Muscle of arm (tissue), 12 donors: ENCODE measurements around the gene FRMD1. TPM values are rescaled to one million over a fixed set of nuclear protein-coding genes. Genes with fewer than 3 reads are reported as not detected.

Source experiments
- DNase-seq: peaks from one replicate; pipeline ENCODE4 v3.0.0-alpha.2; 2013
- polyA plus RNA-seq, 12 donors: library from polyadenylated mRNA; unstranded; fragments of 120-200 nt; gene quantifications; one replicate each; pipeline ENCODE4 v1.2.1, GENCODE V29; 2013; ENCODE audit not compliant: insufficient read length in 12 of 12

The FRMD1 gene
- polyA plus RNA-seq, 12 donors, result 0.10 to 7.7 (median 0.42) TPM; not detected in 1

DNA sequence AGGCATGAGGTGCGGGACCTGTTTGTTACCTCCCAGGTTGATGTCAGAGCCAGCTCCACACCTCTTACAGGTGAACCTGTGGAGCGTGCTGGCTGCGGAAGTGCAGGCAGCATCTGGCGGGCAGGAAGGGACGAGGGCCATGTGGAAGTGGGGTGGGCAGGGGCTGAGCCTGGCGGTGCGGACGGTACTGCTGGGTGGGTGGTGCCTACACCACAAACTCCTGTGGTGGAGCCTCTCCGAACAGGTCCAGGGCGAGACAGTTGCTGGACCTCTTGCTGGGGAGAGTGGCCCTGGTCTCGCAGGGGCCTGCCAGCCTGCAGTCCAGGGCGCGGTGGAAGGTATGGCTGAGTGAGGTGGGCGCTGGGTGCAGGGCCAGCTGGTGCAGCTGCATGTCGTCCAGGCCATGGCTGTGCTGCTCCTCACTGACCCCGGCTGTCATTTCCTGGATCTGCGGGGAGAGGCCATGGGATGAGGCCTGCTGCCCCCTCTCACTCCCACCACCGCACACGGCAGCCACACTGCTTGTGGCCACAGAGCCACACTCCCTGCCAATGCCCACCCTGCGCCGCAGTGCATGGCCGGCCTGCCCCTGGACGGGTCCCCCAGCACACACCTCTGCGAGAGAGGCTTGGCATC, 22.0 kb downstream of the FRMD1 start:
- no peak for DNase-seq

DNA sequence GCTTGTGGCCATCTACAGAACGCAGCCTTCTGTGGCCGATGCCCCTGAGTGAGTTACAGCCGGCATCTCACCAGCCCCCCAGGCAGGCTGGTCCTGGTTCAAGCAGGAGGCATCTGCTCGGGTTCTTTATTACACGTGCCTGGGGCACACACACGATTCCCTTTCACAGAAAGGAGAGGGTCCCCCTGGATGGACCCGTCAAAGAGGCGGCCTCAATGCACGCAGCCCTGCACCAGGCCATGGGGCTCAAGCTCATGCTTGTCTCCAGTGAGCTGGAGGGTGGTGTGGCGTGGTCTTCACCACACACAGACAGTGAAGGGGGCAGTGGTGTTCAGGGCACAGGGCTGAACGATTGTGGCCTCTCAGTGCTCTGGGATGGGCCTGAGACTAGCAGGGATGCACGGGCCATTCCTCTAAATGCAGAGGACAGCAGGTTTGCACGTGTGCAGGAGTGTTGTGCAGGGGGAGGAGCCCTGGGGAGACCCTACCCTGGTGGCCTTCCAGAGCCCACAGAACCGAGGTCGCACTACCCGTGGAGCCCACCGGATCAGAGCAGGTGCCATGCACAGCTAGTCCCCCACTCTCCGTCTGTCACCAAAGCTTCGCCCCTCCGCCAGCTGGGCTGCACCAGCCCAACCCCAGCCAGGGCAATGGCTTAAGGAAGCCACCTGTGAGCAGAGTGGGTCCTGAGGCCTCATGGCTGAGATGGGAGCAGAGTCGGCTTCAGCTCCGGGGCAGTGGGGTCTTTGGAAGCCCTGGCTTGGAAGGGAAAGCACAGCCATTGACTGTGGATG, 23.1 kb downstream of the FRMD1 start:
- DNase-seq, result no peak

DNA sequence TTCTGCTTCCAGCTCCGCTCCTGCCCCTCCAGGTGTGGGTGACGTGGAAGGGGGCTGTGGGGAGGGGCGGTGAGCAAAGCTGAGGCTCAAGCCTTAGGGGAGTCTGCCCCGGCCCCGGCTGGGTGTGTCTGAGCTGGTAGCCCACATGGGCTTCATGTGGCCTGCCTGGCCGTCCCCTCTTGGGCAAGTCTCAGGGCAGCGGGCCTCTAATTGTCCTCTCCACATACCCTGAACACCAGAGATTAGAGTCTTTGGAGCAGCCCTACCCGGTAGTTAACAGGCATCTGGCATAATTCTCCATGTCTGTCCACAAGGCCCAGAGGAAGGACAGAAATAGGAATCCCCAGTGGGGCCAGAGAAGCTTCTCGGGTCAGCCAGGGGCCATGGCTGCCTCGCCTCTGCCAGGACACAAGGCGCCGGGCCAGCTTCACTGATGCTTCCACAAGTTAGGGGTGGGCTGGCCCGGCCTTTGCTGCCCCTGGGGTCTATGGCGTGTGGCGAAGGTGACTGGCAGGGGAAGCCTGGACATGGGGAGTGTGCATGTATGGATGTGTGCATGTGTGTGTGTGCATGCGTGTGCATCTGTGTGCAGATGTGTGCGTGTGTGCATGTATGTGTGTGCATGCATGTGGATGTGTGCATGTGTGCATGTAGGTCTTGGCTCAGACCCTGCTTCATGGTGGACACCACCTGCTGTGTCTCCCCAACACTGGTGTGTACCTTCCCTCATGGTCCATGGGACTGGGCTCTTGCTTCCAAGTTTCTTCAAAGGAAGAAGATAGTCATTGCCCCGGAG, 24.0 kb downstream of the FRMD1 start:
- no peak for DNase-seq

DNA sequence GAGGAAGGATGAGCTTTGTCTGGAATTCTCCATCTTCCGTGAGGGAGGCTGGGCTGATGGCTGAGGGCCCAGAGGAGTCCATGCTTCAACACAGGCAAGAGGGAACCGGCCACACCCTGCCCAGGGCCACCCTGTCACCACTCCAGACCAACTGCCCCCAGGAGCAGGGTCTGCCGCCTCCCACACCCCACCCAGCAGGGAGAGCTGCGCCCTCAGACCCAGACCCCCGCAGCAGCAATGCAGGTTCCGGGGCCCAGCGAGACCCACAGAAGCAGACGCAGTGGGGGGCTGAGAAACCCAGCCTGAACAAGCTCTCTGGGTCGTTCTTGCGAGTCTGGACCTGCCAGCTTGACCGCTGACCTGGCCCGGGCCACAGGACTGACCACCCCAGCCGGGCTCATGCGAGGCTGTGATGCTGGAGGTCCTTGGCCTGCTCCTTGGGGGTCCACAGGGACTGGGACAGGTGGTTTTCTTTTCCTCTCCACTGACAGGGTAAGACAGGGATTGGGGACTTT, 25.0 kb downstream of the FRMD1 start:
- DNase-seq, result no peak

DNA sequence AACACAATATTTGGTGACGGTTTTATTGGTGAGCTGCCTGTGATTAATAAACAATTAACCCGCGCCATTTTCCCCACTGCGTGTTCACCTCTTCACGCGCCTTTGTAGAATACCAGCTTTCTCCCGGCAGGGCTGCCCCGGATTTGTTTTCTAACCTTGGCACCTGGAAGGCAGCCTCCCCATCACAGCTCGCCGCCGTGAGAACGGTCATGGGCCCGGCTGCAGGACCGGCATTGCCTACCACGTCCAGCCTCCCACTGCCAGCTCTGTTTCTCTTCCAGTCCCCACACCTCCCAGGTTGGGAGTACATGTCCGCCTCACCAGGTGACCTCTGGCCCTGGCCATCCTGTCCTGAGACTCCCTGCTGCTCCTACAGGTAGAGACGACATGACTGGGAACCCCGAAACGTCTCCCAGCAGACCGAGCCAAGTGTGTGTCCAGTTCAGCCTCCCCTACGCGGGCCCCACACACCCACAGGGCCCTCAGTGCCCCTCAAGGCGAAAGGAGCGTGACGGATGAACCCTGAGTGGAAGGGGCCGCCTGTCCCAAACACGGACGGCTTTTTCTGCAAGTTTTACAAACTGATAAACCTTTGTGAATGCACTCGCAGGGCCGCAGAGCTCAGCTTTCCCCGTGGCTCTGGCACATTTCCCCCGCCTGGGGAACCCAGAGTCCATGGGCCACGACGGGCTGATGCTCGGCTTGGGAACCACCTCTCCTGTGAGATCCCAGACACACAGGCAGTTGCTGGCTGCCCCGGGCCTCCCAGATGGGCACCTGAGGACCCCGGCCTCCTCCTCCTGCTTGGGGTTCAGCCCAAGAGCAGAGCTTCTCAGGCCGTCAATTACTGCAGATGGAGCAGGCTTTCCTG, 25.7 kb downstream of the FRMD1 start:
- no peak for DNase-seq

DNA sequence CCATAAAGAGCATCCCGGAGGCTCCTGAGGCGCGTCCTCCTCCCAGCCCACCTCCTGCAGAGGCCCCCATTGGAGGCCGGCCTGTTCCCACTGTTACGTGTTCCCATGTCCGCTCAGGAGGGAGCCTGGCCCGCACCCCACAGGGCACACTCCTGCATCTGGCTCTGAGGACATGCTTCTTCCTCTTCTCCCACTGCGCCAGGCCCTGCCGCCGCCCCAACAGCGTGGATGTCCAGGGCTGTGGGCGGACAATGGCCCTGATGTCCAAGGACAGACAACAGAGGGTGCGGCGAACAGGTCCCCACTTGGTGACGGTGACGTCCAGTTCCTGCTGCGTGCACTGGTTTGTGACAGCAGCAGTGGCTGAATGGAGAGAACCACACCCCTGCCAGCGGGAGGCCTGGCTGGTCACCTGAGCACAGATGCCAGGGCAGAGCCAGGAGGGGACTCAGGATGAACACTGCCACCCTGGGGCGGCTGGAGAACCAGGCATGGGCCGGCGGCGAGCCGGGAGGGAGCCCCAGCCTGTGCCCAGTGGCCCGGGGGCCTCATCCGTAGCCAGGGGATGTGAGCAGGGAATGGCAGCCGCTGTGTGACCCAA, 26.6 kb downstream of the FRMD1 start:
- DNase-seq, result no peak

DNA sequence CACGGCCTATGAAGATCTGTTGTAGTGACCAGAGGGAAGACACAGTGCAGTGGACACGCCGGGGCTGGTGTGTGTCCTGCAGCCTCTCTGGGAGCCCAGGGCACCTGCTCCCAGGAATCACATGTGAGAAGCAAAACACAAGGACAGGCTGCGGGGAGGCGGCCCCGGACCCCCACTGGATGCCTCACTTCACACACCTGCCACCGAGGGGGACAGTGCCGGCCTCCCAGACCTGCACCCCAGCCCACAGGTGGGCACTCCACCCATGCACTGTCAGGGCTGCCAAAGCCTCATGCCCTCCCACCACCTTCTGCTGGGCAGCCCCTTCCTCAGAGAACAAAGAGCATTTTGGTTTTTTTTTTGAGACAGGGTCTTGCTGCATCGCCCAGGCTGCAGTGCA, 27.4 kb downstream of the FRMD1 start:
- DNase-seq, result no peak

DNA sequence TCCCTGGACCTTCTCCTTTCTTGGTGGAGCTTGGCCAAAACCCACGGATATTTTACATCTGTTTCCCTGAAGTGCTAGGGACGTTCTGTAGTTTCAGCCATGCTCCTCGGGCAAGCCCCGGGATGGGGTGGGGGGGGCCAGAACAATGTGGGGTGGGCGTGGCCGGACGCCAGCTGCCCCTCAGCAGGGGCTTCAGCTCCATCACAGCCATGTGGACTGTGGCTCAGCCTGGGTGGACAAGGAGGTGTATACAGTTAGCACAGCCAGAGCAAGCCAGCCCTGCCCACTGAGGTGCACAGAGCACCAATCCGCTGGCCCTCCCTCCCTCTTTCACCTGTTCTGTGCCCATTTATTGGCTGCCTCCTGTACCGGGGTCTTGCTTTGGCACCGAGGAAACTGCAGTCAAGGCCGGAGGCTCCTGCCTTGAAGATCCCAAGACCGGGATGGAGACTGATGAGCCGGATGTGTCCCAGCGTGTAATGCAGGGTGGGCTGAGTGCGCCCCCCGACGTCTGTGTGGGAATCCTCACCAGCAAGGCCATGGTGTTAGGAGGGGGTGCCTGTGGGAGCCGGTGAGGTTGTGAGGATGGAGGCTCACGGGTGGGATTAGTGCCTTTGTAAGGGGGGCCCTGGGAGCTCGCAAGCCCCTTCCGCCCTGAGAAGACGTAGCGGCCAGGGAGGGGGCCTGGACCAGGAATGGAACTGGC, 28.0 kb downstream of the FRMD1 start:
- no peak for DNase-seq

DNA sequence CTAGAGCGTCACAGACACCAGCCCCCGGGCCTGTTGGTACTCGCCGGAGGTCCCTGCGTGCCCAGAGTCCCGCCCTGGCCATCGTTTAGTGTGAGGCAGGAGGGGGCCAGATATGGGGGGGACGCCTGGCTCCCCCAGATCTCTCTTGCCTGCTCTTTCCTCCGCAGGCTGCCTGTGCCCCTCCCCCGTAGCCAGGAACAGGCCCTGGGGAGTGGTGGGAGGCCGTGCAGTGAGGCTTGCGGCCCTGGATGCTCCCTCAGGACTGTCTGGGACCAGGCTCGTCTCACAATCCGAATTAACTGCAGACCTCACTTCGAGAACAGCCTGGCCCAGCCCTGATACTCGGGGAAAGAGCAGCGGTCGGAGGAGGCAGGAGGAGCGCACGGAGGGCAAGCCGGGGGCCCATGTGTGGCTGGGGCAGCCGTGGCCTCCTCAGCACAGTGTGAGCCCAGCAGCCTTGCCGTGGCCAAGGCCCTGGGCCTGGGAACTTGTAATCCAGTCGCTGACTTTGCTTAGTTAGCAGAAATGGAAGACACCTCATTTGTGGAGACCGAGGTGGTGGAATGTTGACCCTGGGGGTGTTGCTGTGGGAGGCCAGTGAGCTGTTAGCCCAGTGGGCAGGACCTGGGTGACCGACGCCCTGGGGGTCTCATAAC, 28.7 kb downstream of the FRMD1 start:
- DNase-seq, result no peak

DNA sequence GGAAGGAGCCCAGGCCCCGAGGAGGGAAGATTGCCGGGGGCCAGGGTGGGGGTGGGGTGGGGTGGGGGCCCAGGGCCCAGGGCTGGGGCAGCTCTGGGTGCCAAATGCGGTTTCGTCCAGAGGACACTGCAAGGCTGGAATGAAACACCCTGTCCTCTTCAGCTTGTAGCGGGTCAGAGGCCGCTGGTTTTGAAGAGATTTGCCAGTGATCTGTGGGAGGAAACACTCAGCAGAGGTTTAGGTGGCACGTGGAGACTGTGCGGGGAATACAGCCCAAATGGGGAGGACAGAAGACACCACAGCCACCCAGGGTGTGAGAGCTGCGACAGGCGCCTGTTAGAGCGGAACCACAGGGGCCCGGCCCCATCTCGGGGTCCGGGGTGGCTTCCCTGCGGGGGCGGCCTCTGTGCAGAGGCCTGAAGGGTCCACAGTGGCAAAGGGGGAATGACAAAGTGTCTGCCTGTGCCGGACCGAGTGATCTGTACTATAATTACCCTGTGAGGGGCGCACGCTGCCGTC, 29.2 kb downstream of the FRMD1 start:
- no peak for DNase-seq

DNA sequence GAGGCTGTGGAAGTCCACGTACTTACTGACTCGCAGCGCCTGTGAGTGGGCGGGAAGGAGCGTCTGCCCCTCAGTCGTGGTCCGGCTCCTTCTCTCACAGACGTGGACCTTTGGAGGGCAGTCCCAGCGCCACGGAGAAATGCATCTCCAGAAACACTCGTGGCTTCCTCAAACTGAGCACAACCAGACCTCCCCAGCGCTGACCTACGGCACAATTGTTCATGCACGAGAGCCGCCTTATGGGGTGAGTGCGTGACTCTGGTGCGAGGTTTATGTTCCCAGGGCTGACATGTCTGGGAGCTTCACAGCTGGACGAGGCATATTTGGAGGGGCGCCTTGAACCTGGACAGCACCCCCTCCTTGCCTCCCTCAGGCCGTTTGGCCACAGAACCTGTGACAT, 29.7 kb downstream of the FRMD1 start:
- no peak for DNase-seq

DNA sequence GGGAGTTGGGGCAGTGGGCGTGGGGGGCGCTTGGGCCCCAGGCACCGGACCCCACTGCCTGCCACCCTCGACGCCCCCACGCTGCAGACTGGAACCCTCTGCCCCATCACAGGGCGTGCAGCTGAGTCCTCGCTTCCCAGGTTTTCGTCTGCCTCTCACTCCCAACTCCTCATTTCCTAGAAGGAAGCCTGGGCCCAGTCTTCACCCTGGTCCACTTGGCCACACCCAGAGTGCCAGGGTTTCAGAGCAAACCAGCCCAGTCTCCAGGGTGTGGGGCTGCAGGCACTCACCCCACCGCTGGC, 30.3 kb downstream of the FRMD1 start:
- DNase-seq, result no peak

DNA sequence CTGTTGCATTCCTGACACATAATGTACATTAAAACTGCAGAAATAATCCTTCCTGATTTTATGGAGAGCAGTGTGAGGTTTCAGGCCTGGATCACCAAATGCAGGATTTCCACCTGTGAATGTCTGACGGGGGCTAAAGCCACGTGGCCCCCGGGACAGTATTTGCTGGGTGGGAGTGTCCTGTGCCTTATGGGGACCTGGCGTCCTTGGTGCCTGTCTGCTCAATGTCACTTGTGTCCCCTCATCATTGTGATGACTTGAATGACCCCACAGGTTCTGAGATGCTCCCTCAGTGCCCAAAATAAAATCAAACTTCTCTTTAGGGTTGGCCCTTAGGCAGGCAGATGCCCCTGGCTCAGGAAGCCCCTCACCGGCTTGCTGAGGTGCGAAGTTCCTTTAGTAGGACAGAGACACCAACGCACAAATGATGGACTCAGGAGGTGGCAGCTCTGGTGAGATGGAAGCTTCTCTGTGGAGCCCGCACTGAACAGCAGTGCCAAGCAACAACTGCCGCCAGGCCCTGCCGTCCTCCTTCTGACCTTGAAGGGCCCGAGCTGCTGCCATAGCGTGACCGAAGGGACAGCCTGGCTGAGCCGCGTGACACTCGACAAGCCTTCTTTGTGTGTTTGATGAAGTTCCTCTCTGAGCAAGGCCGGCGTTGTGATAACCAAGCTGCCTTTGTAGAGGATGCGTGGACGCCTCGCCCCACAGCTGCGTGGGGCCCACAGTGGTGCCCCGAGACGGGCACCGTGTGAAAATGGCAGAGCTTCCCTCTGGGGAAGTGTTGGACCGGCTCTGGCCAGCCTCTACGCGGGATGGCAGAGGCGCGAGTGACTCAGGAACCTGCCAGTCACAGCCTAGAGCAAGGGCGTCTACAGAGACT, 30.9 kb downstream of the FRMD1 start:
- no peak for DNase-seq

DNA sequence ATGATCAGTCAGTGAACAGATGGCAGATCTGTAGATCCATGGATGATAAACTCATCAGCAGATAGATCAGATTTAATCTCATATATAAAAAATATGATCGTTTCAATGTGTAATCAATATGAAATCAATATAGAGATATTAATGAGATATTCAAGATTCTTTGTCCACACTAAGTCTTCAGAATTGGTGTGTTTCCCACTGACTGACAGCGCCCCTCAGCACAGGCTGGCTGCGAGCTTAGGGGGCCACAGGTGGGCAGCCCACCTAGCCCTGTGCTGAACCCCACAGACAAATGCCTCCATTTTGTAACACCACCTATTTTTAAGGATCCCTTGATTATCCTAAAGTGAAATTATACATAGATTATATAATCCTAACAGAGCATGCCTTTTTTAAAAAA, 32.3 kb downstream of the FRMD1 start:
- no peak for DNase-seq

DNA sequence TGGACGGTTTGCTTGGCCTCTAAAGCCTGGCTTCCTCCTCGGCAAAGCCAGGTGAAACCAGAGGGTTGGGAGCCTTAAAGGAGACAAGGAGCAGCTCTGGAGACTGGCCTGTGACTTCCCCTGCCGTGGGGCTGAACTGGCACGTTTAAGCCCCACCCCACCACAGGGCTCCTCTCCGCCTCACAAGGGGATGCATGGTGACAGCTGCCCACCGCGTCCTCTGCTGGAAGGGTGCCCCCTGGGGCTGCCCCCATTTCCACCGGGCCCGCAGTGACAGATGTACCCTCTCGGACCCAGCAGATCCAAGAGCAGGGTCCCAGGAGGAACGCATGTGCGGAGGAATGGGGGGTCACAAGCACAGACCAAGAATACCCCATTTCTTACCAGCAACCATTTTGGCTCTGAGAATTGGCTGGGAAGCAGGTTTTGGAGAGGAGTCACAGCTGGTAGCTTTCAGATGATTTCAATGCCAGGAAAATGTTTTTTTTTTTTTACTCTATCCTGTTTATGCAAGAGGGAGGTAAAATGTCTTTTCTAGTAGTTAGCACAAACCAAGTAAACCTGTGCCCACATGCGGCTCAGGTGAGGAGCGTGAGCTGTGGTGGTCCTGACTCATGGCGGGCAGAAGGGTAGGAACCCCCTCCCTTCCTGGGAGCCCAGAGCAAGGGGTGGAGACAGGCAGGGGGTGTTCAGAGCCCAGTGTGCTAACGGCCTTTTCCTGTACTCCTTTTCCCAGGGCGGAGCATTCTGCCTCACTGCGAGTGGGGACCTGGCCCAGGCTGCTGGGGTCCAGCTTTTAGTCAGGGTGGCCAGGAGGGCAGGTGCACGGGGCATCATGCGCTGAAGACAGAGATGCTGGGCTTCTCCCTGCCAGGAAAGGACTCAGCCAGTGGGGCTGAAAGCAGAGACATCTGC, 33.0 kb downstream of the FRMD1 start:
- no peak for DNase-seq

DNA sequence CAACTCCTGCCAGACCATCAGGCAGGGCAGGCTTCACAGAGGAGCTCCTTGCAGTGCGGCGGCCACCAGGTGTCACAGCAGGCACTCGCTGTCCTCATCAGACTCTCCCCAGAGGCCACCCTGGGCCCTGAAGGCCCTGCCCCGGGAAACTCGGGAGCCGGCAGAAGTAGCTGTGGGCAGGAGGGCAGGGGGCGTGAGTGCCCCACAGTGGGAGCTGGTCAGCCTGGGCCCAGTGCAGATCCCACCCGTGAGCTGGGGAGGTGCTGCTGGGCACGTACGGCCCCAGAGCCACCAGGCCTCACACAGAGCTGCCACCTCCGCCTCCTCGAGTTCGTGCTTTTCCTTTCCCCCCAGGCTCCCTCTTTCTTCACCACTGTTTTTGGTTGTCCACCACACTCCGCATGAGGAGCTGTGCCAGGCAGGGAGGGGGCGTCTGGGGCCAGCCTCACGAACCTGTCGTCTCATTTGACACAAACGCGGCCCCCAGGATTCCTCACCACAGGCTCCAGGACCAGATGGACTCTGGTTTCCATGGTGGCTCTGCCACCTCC, 33.8 kb downstream of the FRMD1 start:
- no peak for DNase-seq

DNA sequence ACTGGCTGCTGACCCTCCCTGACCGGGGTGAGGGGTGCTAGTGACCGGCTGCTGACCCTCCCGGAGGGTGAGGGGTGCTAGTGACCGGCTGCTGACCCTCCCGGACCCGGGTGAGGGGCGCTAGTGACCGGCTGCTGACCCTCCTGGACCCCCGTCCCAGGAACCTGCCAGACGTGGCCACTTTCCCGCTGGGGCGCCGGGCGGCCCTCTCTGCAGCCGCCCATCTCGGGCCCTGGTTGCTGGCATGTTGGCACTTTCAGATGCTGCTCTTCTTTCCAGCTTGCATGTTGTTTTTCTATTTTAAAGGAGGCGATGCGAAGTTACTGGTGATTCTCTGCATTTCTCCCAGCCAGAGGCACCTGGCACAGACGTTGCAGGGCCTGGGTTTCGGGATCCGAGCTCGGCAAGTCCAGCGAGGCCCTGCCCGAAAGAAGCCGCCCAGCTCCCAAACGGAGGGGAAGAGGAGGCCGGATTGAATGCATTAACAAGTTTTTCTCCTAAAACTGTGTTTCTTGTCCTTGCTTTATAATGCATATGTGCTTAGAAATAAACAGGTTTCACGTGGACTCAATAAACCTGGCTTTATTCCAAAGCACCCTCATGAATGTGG, 34.4 kb downstream of the FRMD1 start:
- DNase-seq, result no peak
